Adrenal gland (tissue), 12 donors: ENCODE data around the gene PTPRU. TPM values are rescaled to one million over a fixed set of nuclear protein-coding genes. Genes with fewer than 3 reads are reported as not detected.

ENCODE experiments used
- DNase-seq, 7 donors: peaks; one replicate each; pipeline ENCODE4 v3.0.0-alpha.2; 2019 to 2020
- H3K27ac ChIP-seq, 5 donors: fragments of 200-600 bp; sonication (generic) in 4 of 5; 1 replicate in 3 of 5; 2 replicates in 2 of 5; pipeline versions ENCODE4 v1.5.1 to v1.8.0; 2016 to 2020; ENCODE audit warnings: mild to moderate bottlenecking in 1 of 5
- H3K27me3 ChIP-seq: fragments of 200-600 bp; 2 replicates; pipeline ENCODE4 v1.8.0; 2021
- H3K36me3 ChIP-seq, 2 donors: fragments of 200-600 bp; replicated peaks in 1 of 2; 1 replicate in 1 of 2; 2 replicates in 1 of 2; pipeline versions ENCODE4 v1.5.1 to v1.8.0; 2018 to 2022
- H3K4me1 ChIP-seq, 2 donors: fragments of 200-600 bp; replicated peaks in 1 of 2; 1 replicate in 1 of 2; 2 replicates in 1 of 2; pipeline versions ENCODE4 v1.5.1 to v1.8.0; 2018 to 2021
- H3K4me3 ChIP-seq, 4 donors: fragments of 200-600 bp; sonication (generic) in 3 of 4; one replicate each; pipeline ENCODE4 v1.5.1; 2016 to 2018
- H3K9me3 ChIP-seq, 3 donors: fragments of 200-600 bp; sonication (generic) in 1 of 3; replicated peaks in 1 of 3; 1 replicate in 2 of 3; 2 replicates in 1 of 3; pipeline versions ENCODE4 v1.5.1 to v1.8.0; 2016 to 2021
- CTCF ChIP-seq, 6 experiments: fragments of 450-650 bp in 4 of 6; fragments of 200-600 bp in 2 of 6; sonication (generic) in 1 of 6; IDR thresholded peaks; 1 replicate in 5 of 6; 2 replicates in 1 of 6; pipeline versions ENCODE4 v1.5.1 to v1.8.0; 2016 to 2021; ENCODE audit warnings: antibody characterized with exemption in 6 of 6, mild to moderate bottlenecking in 2 of 6, moderate library complexity in 1 of 6
- POLR2A ChIP-seq, 2 donors: fragments of 450-650 bp; IDR thresholded peaks; one replicate each; pipeline ENCODE4 v1.6.1; 2017; ENCODE audit warnings: antibody characterized with exemption in 2 of 2, mild to moderate bottlenecking in 2 of 2, moderate library complexity in 1 of 2
- WGBS, 4 donors: extraction: QIAGEN DNeasy Blood & Tissue Kit in 2 of 4; methylation state at CpG; one replicate each; pipeline versions ENCODE4 v1.1.5 to v1.1.7; 2013 to 2017; 5-methylcytosine and 5-hydroxymethylcytosine counted together
- intact Hi-C, 2 donors: fragments of 100-400 bp; cut with DNase I; formaldehyde crosslinking; loops; one replicate each; pipeline versions ENCODE4 v1.14.1 to v1.15.0; 2022 to 2023
- polyA plus RNA-seq, 3 donors: library from polyadenylated mRNA; stranded (reverse); fragments of 200-250 nt in 2 of 3; fragments of 350-450 nt in 1 of 3; fragmentation: Illumina TruSeq in 1 of 3; extraction: RNeasy Lipid Tissue Mini Kit (QIAGEN cat#74804) in 1 of 3; gene quantifications; one replicate each; pipeline ENCODE4 v1.2.3, GENCODE V29; 2013 to 2014
- total RNA-seq, 9 donors: library from RNA; depleted of rRNA in 4 of 9; stranded (reverse); fragments of >200 nt in 4 of 9; fragments of 120-200 nt in 1 of 9; fragmentation: NEBNext Ultra II Directional in 1 of 9; extraction: Animal tissue kit (Norgen Biotek cat#: 25700) in 1 of 9; gene quantifications; one replicate each; pipeline versions ENCODE4 v1.1.0 to v1.2.4, GENCODE V29; 2013 to 2023
- donor health status: healthy with polysubstance abuse.
- donor health status: Bipolar disorder and iron deficiency.
- donor health status: DM: yes; HTN: yes; CAD: no.
- donor health status: DM: no; HTN: no; CAD: no.
- donor health status: DM: no; HTN: no; CAD: no.
- donor health status: DM: yes; HTN: yes; CAD: no.

PTPRU gene
- total and polyA plus RNA-seq, 12 donors, result 1.4 to 14.4 (median 6.7) TPM

DNA sequence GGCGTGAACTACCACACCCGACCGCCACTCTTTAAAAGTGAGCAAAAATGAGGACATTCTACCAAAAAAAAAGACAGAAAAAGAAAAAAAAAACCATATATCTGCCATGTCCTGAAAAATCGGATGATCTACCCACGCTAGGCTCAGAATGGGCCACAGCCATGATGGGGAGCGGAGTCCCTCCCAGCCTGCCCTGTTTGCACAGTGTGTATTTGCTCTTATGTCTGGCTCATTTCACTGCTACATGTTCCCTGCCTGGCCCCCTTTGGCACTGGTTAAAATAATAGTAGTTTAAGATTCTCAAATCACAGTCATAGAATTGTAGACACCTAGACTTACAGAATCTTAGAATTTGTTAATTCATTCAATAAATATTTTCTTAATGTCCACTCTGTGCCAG lies 121.9 kb downstream of the PTPRU start:
- Histone ChIP-seq H3K27ac (no peak overlapping the region), H3K9me3 (no peaks in the 10 kb centered on the region), H3K36me3 (no peaks in the 10 kb centered on the region), H3K4me3 (no peak overlapping the region), H3K4me1 (no peaks in the 10 kb centered on the region), H3K27me3 (no peaks in the 10 kb centered on the region)
- no peak for DNase-seq
- 78 to 87% (median 83%) methylated on average over 6 of the region's 6 CpGs for WGBS, 4 donors
- TF ChIP-seq POLR2A (IDR thresholded peaks at IDR 0.05) (no peak), CTCF (IDR thresholded peaks at IDR 0.05) (no peak)
- intact Hi-C loops, result no loop called here

GRCh38 chr1:29360768-29361167 lies 124.4 kb downstream of the PTPRU start:
- Histone ChIP-seq H3K36me3 (no peaks in the 10 kb centered on the region), H3K9me3 (no peaks in the 10 kb centered on the region), H3K27me3 (no peaks in the 10 kb centered on the region), H3K27ac (no peak overlapping the region), H3K4me3 (no peak overlapping the region), H3K4me1 (no peaks in the 10 kb centered on the region)
- 75 to 86% (median 84%) methylated on average over 3 of the region's 3 CpGs for WGBS, 4 donors
- no peak for DNase-seq
- intact Hi-C loops, result no loop called here
- no peak for TF ChIP-seq POLR2A (IDR thresholded peaks at IDR 0.05)
- no peak for TF ChIP-seq CTCF (IDR thresholded peaks at IDR 0.05)

- H3K27me3 ChIP-seq, result no peaks in the 10 kb centered on the region
- intact Hi-C loops, result no loop called here
- no peaks in the 10 kb centered on the region for H3K9me3 ChIP-seq
- no peaks in the 10 kb centered on the region for H3K36me3 ChIP-seq
- TF ChIP-seq POLR2A (IDR thresholded peaks at IDR 0.05) (no peak), CTCF (IDR thresholded peaks at IDR 0.05) (no peak)
- H3K4me1 ChIP-seq, result no peaks in the 10 kb centered on the region
- H3K4me3 ChIP-seq, result no peak overlapping the region
- no peak overlapping the region for H3K27ac ChIP-seq
- DNase-seq, result no peak
- WGBS, 4 donors, result 74 to 87% (median 79%) methylated on average over 5 to 6 of the region's 6 CpGs
These were observed 125.4 kb downstream of the PTPRU start for GRCh38 chr1:29361686-29362085.

DNA sequence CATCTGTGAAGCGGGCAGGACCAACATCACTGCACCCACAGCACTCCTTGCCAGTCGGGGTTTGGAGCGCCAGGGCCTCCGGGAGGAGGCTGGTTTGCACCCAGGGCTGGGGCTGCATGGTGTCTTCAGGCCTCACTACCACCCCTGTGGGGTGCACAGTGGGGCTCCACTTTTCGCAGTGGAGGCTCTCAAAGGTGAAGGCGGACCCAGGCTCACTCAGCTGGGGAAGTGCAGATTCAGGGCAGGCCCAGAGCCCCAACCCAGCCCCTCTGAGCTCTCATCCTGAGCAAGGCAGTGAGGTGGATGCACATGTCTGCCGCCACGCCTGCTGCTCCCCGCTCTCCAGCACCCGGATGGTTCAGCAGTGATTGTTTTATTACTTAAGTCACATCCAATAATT lies 125.8 kb downstream of the PTPRU start:
- Histone ChIP-seq H3K4me3 (no peak overlapping the region), H3K36me3 (no peaks in the 10 kb centered on the region), H3K27ac (no peak overlapping the region), H3K9me3 (no peaks in the 10 kb centered on the region), H3K4me1 (no peaks in the 10 kb centered on the region), H3K27me3 (no peaks in the 10 kb centered on the region)
- DNase-seq, result no peak
- intact Hi-C loops, result no loop called here
- TF ChIP-seq CTCF (IDR thresholded peaks at IDR 0.05) (no peak), POLR2A (IDR thresholded peaks at IDR 0.05) (no peak)
- 80 to 89% (median 83%) methylated on average over 4 to 10 of the region's 10 CpGs for WGBS, 4 donors
